H54 (cell line): ENCODE data around the gene LRRK1.

Experiments
- DNase-seq: peaks from one replicate; pipeline ENCODE4 v3.0.0; 2011; ENCODE audit warnings: low spot score, mixed read lengths; ENCODE audit not compliant: insufficient read length
- FAIRE-seq: peaks from 3 replicates; lab custom pipeline; 2011; peaks lifted over from hg19 to GRCh38; lab: Jason Lieb, UNC
- POLR2A ChIP-seq: IDR thresholded peaks from 2 replicates; pipeline ENCODE4 v1.6.1; 2011; ENCODE audit warnings: low read depth, mild to moderate bottlenecking, low read length

LRRK1 gene

DNA sequence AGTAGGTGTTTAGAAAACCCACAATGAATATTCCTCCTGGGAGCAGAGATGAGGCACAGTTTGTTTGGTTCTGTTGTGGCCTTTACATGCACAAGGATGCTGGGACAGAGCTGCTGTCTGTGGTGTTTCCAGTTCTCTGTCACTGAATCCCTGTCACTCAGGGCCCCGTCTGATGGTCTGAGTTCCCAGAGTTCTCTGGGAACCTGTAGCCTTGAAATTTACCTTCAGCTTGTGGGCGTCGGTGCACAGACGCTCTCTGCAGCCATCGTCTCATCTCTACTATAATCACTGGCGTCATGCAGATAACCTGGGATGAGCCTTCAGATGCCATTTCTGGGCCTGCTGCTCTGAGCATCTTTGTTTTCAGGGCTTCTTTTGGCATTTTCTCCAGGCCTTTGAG lies 81.9 kb downstream of the LRRK1 start:
- TF ChIP-seq POLR2A: no peak
- FAIRE-seq: no peak
- DNase-seq: no peak

- no peak for TF ChIP-seq POLR2A
- no peak for FAIRE-seq
- no peak for DNase-seq
These were observed 82.6 kb downstream of the LRRK1 start for GRCh38 chr15:101001796-101002195.

GRCh38 chr15:101003081-101003480 lies 83.9 kb downstream of the LRRK1 start:
- FAIRE-seq: no peak
- DNase-seq: no peak
- no peak for TF ChIP-seq POLR2A

- DNase-seq (no peak), FAIRE-seq (no peak)
- no peak for TF ChIP-seq POLR2A
These were observed 84.5 kb downstream of the LRRK1 start for GRCh38 chr15:101003706-101004105.

DNA sequence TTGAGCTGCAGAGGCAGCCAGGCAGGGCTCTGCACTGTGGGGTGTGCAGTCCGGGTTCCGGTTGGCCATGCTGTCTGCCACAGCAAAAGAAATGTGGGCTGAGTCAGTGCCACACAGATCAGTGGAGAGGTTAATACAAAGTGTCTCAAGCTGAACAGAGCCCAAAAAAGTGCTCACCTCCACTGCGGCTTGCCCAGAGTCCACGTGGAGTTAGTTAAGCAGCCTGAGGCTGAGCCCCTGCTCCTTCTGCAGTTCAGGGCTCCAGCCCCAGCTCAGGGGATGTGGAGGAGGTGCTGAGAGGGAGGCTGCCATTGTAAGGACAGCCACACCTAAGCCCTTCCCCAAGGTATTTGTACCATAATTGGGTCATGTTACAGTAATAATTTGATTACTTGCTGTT lies 85.3 kb downstream of the LRRK1 start:
- DNase-seq (no peak), FAIRE-seq (no peak)
- no peak for TF ChIP-seq POLR2A

GRCh38 chr15:101004986-101005747 lies 86.0 kb downstream of the LRRK1 start:
- FAIRE-seq (no peak), DNase-seq (no peak)
- no peak for TF ChIP-seq POLR2A

GRCh38 chr15:101006931-101007691 lies 88.0 kb downstream of the LRRK1 start:
- TF ChIP-seq POLR2A: no peak
- DNase-seq (peak; percentile 72), FAIRE-seq (no peak)

DNA sequence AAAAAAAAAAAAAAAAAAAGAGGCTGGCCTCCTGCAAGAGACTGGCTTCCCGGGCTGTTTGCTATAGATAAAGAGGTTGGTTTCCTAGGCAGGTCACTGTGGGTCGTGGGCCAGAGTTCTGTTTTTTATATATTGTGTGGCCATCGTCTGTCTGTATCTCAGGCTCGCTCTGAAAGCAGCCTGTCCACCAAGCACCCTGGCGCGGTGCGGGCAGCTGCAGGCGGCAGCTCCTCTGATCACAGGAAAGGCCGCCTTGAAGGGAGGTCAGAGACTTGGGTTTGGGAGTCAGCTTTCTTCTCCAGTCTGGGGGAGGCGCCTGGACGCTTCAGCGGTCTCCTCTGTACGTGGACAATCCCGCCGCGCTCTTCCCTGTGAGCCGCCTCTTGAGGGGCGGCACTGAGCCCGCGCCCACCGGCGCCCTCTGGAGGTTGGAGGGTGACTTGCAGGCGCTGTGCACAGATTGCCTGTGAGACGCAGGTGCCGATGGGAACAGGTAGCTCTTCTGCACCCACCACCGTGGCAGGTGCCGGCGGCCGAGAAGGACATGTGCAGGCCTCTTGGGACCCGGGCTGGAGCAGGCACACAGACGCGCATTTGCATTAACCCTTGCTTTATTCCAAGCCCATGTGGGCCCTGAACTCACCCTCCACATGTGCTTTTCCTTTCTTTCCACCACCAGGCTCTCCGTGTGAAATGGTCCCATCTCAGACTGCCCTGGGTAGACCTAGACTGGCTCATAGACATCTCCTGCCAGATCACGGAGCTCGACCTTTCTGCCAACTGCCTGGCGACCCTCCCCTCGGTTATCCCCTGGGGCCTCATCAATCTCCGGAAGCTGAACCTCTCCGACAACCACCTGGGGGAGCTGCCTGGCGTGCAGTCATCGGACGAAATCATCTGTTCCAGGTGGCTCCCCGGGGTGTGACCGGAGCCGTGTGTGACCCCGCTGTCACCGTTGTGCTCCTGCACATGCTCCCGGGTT lies 89.3 kb downstream of the LRRK1 start:
- FAIRE-seq (no peak), DNase-seq (no peak)
- no peak for TF ChIP-seq POLR2A

GRCh38 chr15:101009176-101009575 lies 90.0 kb downstream of the LRRK1 start:
- no peak for TF ChIP-seq POLR2A
- FAIRE-seq: no peak
- DNase-seq: no peak

DNA sequence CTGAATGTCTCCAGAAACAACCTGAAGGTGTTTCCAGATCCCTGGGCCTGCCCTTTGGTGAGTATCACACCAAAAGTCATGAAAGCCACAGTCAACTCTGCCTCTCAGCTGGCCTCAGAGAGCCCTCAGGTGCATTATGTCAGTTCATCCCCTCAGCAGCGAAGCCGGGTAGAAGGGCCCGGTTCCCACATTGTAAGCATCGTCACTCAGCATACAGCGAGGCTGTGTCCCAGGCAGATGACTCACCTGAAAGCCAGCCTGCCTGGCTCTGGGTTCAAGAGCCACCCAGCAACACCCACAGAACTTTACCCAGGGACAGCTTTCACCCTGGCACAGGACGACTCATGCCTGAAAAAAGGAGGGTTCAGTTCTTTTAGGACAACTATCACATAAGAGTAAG lies 91.6 kb downstream of the LRRK1 start:
- DNase-seq (no peak), FAIRE-seq (no peak)
- no peak for TF ChIP-seq POLR2A

GRCh38 chr15:101012326-101013200 lies 93.4 kb downstream of the LRRK1 start:
- TF ChIP-seq POLR2A: no peak
- no peak for FAIRE-seq
- DNase-seq: no peak

DNA sequence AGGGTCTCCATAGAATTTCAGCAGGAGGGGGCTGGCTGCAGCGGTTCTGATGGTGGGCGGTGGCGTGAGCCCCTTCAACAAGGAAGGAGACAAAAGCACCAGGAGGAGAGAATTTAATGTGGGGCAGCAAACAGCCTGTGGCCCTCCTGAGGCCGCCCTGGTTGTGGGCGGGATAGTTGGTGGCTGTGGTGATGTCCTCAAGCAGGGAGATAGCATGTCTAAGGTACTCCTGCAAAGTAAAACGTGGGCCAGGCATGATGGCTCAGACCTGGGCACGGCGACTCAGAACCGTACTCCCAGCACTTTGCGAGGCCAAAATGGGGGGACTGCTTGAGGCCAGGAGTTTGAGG lies 94.0 kb downstream of the LRRK1 start:
- DNase-seq: no peak
- TF ChIP-seq POLR2A: no peak
- no peak for FAIRE-seq

DNA sequence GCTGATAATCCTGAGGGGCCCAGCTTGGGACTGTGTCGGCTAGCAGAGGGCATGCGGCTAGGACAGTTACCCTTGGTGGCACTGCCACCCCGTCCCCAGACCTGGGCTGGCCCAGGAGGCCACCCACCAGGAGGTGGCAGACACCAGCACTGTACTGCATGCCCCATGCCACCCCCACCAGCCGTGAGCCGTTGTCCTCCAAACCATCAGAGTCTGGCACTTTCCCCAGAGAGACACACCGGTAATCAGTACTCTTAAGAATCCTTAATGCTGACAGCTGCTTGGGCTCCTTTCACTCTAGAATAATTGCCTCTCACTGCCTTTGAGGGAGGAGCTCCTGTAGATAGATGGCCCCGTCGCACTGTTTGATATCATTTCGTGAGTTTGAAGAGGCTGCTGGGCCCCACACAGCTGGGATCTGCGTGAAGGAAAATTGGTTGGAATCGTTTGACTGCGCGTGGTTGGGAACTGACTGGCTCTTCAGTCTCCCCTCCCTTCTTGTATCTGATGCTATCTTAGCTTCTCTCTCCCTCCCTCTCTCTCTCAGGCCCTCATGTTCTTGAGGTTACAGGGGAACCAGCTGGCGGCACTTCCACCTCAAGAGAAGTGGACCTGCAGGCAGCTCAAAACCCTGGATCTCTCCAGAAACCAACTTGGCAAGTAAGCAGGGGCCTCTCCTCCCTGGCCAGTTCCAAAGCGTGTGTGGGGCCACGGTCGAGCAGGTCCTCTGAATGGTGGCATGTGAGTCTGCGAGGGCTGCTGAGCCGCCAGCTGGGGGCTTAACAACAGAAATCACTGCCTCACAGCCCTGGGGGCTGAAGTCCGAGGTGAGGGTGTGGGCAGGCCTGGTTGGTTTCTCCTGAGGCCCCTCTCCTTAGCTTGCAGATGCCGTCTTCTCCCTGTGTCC lies 94.9 kb downstream of the LRRK1 start:
- FAIRE-seq (no peak), DNase-seq (no peak)
- TF ChIP-seq POLR2A: no peak
